MCF 10A (cell line): ENCODE measurements around the gene ZNF383. TPM values are rescaled to one million over a fixed set of nuclear protein-coding genes. Genes with fewer than 3 reads are reported as not detected.
A peak's percentile ranks its signal among the peaks of the same experiment; 100 is the strongest.
"Not testable (repeated sequence)": the region's sequence is repeated elsewhere in the genome, so short reads cannot be mapped to it uniquely, and the experiment has no call there.

ENCODE experiments used
- BruUV-seq: library from RNA; stranded (reverse); fragments of 400-500 nt; replicated peaks from 2 replicates; lab custom pipeline; 2021; lab: Mats Ljungman, UMichigan
- CTCF ChIA-PET: fragments of 300-600 bp; sonication (Branson Sonifier 250); formaldehyde crosslinking; extraction: SDS; loops from one replicate; lab custom pipeline; 2021; ENCODE audit warnings: antibody characterized with exemption, inconsistent platforms; lab: Yijun Ruan, JAX
- POLR2A ChIA-PET: fragments of 300-600, 350-650 bp; sonication (Branson Sonifier 250); formaldehyde crosslinking; extraction: SDS; loops from one replicate; lab custom pipeline; 2020; ENCODE audit warnings: antibody characterized with exemption, inconsistent platforms; lab: Yijun Ruan, JAX
- DNase-seq: peaks from one replicate; pipeline ENCODE4 v3.0.0-alpha.2; 2018; ENCODE audit not compliant: unreplicated experiment
- H3K27ac Mint-ChIP-seq: one replicate; pipeline ENCODE4 v1.8.0; 2022; ENCODE audit warnings: mild to moderate bottlenecking, low read depth, mixed read lengths; ENCODE audit not compliant: unreplicated experiment
- H3K27me3 Mint-ChIP-seq: one replicate; pipeline ENCODE4 v1.8.0; 2022; ENCODE audit warnings: mixed read lengths; ENCODE audit not compliant: insufficient read depth, unreplicated experiment
- H3K36me3 Mint-ChIP-seq: one replicate; pipeline ENCODE4 v1.8.0; 2022; ENCODE audit warnings: mild to moderate bottlenecking, moderate library complexity, mixed read lengths; ENCODE audit not compliant: insufficient read depth, unreplicated experiment
- H3K4me1 Mint-ChIP-seq: one replicate; pipeline ENCODE4 v1.8.0; 2022; ENCODE audit warnings: mixed read lengths; ENCODE audit not compliant: insufficient read depth, unreplicated experiment
- H3K4me3 Mint-ChIP-seq: one replicate; pipeline ENCODE4 v1.8.0; 2022; ENCODE audit warnings: mild to moderate bottlenecking, moderate library complexity, mixed read lengths; ENCODE audit not compliant: unreplicated experiment
- H3K9me3 Mint-ChIP-seq: one replicate; pipeline ENCODE4 v1.8.0; 2022; ENCODE audit warnings: mixed read lengths; ENCODE audit not compliant: unreplicated experiment
- intact Hi-C: fragments of 100-400 bp; cut with micrococcal nuclease; formaldehyde crosslinking; loops from 2 replicates; pipeline ENCODE4 v1.14.1; 2022
- total RNA-seq: library from RNA; stranded (reverse); gene quantifications from 2 replicates; pipeline ENCODE4 v1.2.3, GENCODE V29; 2022
- TF ChIP-seq, protein P1 (sequence below): fragments of 200-600 bp; IDR thresholded peaks from one replicate; pipeline ENCODE4 v1.8.0; 2022; ENCODE audit warnings: antibody characterized with exemption, mild to moderate bottlenecking; ENCODE audit not compliant: unreplicated experiment

ZNF383 gene
- total RNA-seq, 1 experiment from 2014 or later: 7.4 TPM

DNA sequence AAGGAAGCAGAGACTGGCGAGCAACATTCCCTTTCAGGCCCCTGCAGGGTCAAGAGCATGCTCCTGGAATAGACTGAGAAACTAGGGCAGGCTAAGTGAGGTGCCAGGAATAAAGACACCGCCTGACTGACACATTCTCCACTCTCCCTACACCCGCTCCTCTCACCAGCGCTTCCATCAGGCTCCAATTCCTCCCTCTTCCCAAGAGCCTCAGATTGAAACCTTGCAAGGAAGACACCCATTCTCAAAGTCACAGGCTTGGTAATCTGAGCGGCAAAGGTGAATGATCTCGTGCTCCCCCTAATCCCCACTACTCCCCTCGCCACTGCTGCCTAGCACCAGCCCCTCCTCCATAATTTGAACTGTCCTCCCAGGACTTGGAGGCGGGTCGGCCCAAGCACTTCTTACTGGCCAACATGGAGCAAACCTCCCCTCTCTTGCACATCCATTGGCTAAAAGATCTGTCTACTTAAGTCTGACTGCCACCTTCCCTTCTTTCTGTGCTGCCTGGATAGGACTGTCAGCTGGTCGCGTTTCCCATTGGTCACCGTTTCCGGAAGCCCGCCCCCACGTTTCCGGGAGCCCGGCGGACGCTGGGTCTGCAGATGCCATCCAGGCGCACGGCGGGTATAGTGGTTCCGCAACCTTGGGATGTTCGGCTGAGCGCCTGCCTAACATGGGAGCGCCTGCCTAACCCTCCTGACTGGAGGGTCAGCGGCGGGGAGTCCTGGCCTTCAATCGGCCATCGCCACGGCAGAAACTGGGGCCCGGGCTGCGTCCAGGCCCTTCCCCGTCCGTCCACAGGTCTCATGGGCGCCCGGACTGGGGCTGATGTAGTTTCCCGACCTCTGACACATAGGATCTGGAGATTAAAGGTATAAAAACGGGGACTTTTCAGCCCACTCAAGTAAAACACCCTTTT is 33.6 kb downstream of the ZNF383 start:
- peaks cover 9% of the 10 kb centered on the region for H3K9me3 Mint-ChIP-seq
- H3K4me3 Mint-ChIP-seq: peak overlapping the region; percentile 65
- intact Hi-C loops: no loop called here
- H3K27me3 Mint-ChIP-seq: no peaks in the 10 kb centered on the region
- BruUV-seq: TSS peak; percentile 29
- ChIA-PET CTCF (no interaction called here), POLR2A (no interaction called here)
- DNase-seq: no peak
- H3K36me3 Mint-ChIP-seq: no peaks in the 10 kb centered on the region
- no peak overlapping the region for H3K27ac Mint-ChIP-seq
- TF ChIP-seq, protein P1, sequence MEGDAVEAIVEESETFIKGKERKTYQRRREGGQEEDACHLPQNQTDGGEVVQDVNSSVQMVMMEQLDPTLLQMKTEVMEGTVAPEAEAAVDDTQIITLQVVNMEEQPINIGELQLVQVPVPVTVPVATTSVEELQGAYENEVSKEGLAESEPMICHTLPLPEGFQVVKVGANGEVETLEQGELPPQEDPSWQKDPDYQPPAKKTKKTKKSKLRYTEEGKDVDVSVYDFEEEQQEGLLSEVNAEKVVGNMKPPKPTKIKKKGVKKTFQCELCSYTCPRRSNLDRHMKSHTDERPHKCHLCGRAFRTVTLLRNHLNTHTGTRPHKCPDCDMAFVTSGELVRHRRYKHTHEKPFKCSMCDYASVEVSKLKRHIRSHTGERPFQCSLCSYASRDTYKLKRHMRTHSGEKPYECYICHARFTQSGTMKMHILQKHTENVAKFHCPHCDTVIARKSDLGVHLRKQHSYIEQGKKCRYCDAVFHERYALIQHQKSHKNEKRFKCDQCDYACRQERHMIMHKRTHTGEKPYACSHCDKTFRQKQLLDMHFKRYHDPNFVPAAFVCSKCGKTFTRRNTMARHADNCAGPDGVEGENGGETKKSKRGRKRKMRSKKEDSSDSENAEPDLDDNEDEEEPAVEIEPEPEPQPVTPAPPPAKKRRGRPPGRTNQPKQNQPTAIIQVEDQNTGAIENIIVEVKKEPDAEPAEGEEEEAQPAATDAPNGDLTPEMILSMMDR: no peak
- H3K4me1 Mint-ChIP-seq: no peaks in the 10 kb centered on the region

DNA sequence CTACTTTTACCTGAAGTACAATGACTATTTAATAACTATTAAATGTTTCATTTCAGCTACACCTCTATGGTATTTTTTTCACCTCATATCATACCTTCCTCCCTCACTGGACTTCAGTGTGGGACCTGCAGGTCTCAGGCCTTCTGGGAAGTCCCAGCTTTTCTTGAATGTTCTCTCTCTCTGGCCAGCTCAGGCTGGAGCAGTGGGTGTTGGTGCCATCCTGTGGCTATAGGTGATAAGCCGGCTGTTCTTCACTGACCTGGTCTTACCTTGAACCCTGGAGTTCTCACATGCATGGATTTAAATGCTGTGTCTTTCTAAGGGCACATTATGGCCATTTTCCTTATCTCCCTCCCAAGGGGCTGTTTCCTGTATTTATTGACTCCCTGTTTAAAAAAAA is 45.0 kb downstream of the ZNF383 start:
- CTCF ChIA-PET, H3K4me1 Mint-ChIP-seq, H3K36me3 Mint-ChIP-seq, H3K27ac Mint-ChIP-seq, POLR2A ChIA-PET, intact Hi-C loops, DNase-seq, H3K27me3 Mint-ChIP-seq, H3K4me3 Mint-ChIP-seq, BruUV-seq: not testable (repeated sequence)
- peaks cover 20% of the 10 kb centered on the region for H3K9me3 Mint-ChIP-seq

DNA sequence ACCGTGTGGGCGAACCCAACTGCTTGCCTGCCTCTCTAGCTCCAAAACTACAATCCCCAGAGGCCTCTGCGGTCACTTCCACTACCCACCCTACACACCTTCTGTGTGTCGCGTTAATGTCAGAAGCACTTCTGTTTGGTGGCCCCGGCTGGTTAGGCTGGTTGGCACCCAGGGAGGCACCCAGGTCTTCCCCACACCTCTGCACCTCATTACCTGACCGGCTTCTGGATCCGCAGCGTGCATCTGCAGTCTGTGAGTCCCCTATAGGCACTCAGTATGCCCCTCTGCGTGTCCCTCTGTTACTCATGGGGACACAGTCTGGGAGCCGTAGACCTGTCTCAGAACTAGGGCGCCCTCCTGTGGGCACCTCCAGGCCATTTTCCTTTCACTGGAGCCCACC is 49.0 kb downstream of the ZNF383 start:
- H3K4me1 Mint-ChIP-seq: not testable (repeated sequence)

DNA sequence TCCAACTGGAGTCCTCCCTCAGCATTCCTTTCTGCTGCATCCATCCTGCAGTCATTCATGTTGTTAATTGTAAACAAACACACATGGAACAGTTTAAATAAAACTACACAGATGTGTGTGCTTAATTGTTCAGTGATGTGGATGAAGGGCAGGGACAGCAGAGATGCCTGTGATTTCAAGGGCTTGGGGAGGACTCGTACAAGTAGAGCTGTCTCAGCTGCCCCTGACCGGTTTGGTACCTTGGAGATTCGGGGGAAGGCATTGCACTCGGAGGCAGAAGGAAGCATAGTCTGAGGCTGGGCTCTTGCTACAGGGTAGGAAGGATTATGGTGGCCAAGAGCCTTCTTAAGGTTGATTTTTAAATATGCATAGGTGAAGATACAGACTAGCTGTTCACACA is 49.7 kb downstream of the ZNF383 start:
- POLR2A ChIA-PET, H3K36me3 Mint-ChIP-seq, intact Hi-C loops, H3K4me1 Mint-ChIP-seq, DNase-seq, H3K27me3 Mint-ChIP-seq, H3K27ac Mint-ChIP-seq, BruUV-seq, CTCF ChIA-PET, H3K4me3 Mint-ChIP-seq: not testable (repeated sequence)
- H3K9me3 Mint-ChIP-seq: peaks cover 15% of the 10 kb centered on the region

More for the DNA sequence above, 49.0 kb downstream of the ZNF383 start:
- intact Hi-C loops, H3K4me3 Mint-ChIP-seq, H3K36me3 Mint-ChIP-seq, H3K27ac Mint-ChIP-seq, H3K27me3 Mint-ChIP-seq, POLR2A ChIA-PET, BruUV-seq, DNase-seq, CTCF ChIA-PET: not testable (repeated sequence)
- peaks cover 15% of the 10 kb centered on the region for H3K9me3 Mint-ChIP-seq

DNA sequence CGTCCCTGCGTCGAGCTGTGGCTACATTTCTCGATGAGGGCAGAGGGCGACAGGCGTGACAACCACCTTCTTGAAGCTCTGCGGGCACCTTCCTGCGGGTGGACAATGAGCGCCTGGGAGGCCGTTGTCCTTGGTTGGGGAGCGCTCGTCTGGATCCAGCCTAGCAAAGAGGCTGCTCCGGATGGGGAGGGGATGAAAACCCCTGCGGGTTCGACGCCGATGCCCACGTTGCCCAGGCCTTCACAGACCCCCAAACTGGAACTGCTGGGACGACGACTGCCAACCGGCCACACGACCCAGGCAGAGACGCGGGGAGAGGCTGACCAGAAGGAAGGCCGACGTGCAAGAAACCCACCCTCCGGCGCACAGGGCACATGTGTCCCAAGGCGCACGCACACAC is 62.6 kb downstream of the ZNF383 start:
- H3K4me3 Mint-ChIP-seq, H3K27me3 Mint-ChIP-seq, DNase-seq, BruUV-seq, H3K27ac Mint-ChIP-seq, H3K36me3 Mint-ChIP-seq, H3K4me1 Mint-ChIP-seq, intact Hi-C loops, POLR2A ChIA-PET, CTCF ChIA-PET, H3K9me3 Mint-ChIP-seq: not testable (repeated sequence)

DNA sequence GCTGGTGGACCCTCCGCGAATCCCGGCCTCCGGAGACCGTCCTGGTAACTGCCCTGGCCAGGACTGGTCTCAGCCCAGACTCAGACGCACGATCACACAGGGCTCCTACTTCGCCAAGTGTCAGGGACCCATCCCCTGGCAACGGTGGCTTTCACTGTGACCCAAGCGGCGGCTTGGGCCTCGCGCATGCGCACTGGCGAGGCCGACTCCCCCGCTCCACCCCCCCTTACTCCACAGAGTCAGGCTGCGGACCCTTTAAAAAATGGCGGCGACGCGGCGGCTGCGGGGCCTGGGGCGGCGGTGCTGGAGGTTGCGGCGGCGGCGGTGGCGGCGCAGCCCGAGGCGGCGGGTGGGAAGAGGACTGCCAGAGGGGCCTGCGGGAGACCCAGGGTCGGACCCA is 66.0 kb downstream of the ZNF383 start:
- H3K27me3 Mint-ChIP-seq, H3K27ac Mint-ChIP-seq, intact Hi-C loops, H3K4me1 Mint-ChIP-seq, CTCF ChIA-PET, POLR2A ChIA-PET, H3K9me3 Mint-ChIP-seq, BruUV-seq, H3K4me3 Mint-ChIP-seq, DNase-seq, H3K36me3 Mint-ChIP-seq: not testable (repeated sequence)

DNA sequence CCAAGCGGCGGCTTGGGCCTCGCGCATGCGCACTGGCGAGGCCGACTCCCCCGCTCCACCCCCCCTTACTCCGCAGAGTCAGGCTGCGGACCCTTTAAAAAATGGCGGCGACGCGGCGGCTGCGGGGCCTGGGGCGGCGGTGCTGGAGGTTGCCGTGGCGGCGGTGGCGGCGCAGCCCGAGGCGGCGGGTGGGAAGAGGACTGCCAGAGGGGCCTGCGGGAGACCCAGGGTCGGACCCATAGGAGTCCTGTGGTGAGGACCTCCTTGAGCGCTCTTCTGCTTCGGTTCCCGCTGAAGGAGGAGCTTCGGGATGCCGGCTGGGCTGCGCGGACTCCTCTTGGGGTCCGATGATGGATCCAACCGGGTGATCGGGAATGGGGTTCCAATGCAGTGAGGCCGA is 71.2 kb downstream of the ZNF383 start:
- H3K9me3 Mint-ChIP-seq, BruUV-seq, DNase-seq, POLR2A ChIA-PET, H3K4me3 Mint-ChIP-seq, H3K27ac Mint-ChIP-seq, H3K4me1 Mint-ChIP-seq, H3K36me3 Mint-ChIP-seq, CTCF ChIA-PET, intact Hi-C loops, H3K27me3 Mint-ChIP-seq: not testable (repeated sequence)

DNA sequence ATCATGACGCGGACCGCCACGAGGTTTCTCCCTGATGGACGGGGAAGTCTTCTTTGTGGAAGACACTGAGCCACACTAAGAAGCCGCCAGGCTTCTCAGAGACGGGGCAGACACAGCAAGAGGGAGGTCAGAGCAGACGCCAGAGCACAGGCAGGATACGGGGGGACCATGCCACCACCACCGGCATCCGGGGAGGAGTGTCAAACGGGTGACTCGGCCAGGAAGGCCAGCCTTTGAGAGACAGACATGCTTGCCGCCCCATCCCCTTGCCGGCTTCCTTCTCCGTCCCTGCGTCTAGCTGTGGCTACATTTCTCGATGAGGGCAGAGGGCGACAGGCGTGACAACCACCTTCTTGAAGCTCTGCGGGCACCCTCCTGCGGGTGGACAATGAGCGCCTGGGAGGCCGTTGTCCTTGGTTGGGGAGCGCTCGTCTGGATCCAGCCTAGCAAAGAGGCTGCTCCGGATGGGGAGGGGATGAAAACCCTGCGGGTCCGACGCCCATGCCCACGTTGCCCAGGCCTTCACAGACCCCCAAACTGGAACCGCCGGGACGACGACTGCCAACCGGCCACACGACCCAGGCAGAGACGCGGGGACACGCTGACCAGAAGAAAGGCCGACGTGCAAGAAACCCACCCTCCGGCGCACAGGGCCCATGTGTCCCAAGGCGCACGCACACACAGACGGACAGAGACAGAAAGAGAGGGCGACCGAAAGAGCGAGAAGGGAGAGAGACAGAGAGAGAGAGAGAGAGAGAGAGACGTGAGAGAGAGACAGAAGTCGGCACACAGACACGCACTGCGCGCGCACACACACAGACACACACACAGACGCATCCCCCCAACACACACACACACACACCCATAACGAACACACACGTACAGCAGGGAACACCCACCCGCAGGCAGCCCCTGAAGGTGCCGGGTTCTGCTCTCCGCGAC is 75.3 kb downstream of the ZNF383 start:
- DNase-seq, H3K9me3 Mint-ChIP-seq, H3K4me3 Mint-ChIP-seq, intact Hi-C loops, CTCF ChIA-PET, H3K27me3 Mint-ChIP-seq, H3K36me3 Mint-ChIP-seq, BruUV-seq, H3K4me1 Mint-ChIP-seq, H3K27ac Mint-ChIP-seq, POLR2A ChIA-PET: not testable (repeated sequence)
